H1 (cell line): ENCODE measurements around the gene USH1G.

Source experiments
- EGR1 ChIP-seq: IDR thresholded peaks from 2 replicates; pipeline ENCODE4 v1.6.1; 2011; ENCODE audit warnings: low read depth, low read length, borderline replicate concordance
- EZH2 ChIP-seq: fragments of 200-600 bp; sonication (generic); IDR thresholded peaks from 2 replicates; pipeline ENCODE4 v1.7.1; 2012; ENCODE audit warnings: low read depth, mild to moderate bottlenecking, moderate library complexity, low read length, inconsistent platforms; ENCODE audit not compliant: severe bottlenecking
- GABPA ChIP-seq: IDR thresholded peaks from 2 replicates; pipeline ENCODE4 v1.6.1; 2011; ENCODE audit warnings: mild to moderate bottlenecking, low read length, moderate library complexity, borderline replicate concordance; ENCODE audit not compliant: insufficient read depth
- POLR2AphosphoS5 ChIP-seq: IDR thresholded peaks from 2 replicates; pipeline ENCODE4 v1.6.1; 2011; ENCODE audit warnings: low read depth, low read length
- RFX5 ChIP-seq: IDR thresholded peaks from 2 replicates; pipeline ENCODE4 v1.6.1; 2011; ENCODE audit warnings: low read depth, low read length, improper control_type of control experiment, borderline replicate concordance
- SIN3A ChIP-seq, 2 experiments: IDR thresholded peaks in 1 of 2; conservative IDR thresholded peaks in 1 of 2; 2 replicates each; pipeline ENCODE4 v1.6.1; 2011 to 2012; ENCODE audit warnings: low read length in 2 of 2, improper control_type of control experiment in 1 of 2, low read depth in 1 of 2, mild to moderate bottlenecking in 1 of 2
- SUZ12 ChIP-seq: fragments of 200-600 bp; sonication (generic); IDR thresholded peaks from 2 replicates; pipeline ENCODE4 v1.6.1; 2012; ENCODE audit warnings: mild to moderate bottlenecking, inconsistent platforms, low read length, moderate library complexity, mixed read lengths
- TF ChIP-seq, protein P1 (sequence below), 3 experiments: IDR thresholded peaks; 1 replicate in 2 of 3; 2 replicates in 1 of 3; pipeline versions ENCODE4 v1.5.1 to v1.6.1; 2011; ENCODE audit warnings: low read length in 3 of 3, mild to moderate bottlenecking in 3 of 3, inconsistent platforms in 2 of 3, low read depth in 1 of 3, moderate library complexity in 1 of 3; ENCODE audit not compliant: insufficient read depth in 1 of 3; ENCODE audit errors: control extremely low read depth in 1 of 3

DNA sequence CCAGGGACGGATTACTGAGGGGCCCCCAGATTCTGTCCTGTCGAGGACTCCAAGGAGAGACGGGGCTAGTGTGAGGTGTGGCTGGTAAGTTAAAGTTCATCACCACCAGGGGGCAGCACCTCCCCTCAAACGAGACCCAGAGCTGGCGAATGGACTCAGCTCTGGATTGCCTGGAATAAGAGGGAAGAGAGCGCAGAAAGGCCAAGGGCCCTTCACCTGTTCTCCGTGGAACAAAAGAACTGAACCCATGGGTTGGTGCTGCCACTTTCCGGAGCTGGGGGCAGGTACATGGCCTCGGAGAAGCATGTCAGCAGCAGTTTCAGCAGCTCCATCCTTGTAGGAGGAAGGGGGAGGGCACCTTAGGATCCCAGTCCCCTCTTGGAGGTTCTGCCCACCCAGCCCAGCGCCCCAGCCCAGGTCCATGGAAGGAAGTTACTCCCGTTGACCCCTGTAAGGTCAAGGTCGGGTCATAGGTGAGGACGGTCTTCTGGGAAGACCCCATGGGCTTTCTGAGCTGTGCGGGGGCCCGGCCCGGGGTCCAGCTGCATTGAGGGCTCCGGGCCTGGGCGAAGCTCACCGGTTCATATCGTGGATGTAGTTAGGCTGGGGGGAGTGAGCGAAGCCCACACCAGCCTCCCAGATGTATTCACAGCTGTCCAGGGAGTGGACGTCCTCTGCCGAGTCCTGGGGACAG is 38.7 kb upstream of the USH1G start:
- TF ChIP-seq RFX5 (no peak), POLR2AphosphoS5 (no peak), GABPA (peak; percentile 62; the same call in 1 of the 2 replicates), SUZ12 (no peak), SIN3A (conservative IDR thresholded peaks at IDR 0.05 in 1 of 2, IDR thresholded peaks at IDR 0.05 in 1 of 2; ENCODE audit: low read depth in 1 of 2, low read length in 2 of 2) (no peak), EGR1 (no peak), EZH2 (no peak)
- TF ChIP-seq, protein P1, sequence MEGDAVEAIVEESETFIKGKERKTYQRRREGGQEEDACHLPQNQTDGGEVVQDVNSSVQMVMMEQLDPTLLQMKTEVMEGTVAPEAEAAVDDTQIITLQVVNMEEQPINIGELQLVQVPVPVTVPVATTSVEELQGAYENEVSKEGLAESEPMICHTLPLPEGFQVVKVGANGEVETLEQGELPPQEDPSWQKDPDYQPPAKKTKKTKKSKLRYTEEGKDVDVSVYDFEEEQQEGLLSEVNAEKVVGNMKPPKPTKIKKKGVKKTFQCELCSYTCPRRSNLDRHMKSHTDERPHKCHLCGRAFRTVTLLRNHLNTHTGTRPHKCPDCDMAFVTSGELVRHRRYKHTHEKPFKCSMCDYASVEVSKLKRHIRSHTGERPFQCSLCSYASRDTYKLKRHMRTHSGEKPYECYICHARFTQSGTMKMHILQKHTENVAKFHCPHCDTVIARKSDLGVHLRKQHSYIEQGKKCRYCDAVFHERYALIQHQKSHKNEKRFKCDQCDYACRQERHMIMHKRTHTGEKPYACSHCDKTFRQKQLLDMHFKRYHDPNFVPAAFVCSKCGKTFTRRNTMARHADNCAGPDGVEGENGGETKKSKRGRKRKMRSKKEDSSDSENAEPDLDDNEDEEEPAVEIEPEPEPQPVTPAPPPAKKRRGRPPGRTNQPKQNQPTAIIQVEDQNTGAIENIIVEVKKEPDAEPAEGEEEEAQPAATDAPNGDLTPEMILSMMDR (IDR thresholded peaks at IDR 0.05; ENCODE audit: control extremely low read depth in 1 of 3, insufficient read depth in 1 of 3, low read depth in 1 of 3, low read length in 3 of 3): peak; percentile 79 to 83 (median 82)
